ENCODE results near the gene RBM47. TPM values are rescaled to one million over a fixed set of nuclear protein-coding genes. Genes with fewer than 3 reads are reported as not detected.

RBM47 gene
- 1 to 10 TPM in 2 of 3 donors, under 1 TPM in 1; 0.87 to 1.9 (median 1.1) TPM for total RNA-seq

GRCh38 chr4:40629401-40630334 lies at the start of gene RBM47:
TSS of gene RBM47 (minus strand) at chr4:40629864. CDS start at chr4:40438893, 190,971 bp downstream.
- H3K4me3 Mint-ChIP-seq: peak within 1 kb of the TSS; percentile 80
- H3K27me3 Mint-ChIP-seq (ENCODE audit: low read depth): peaks cover 47% of the 10 kb centered on the region
- ATAC-seq (peak; percentile 82 to 88), DNase-seq (peak; percentile 11)
- no peaks in the 10 kb centered on the region for H3K36me3 Mint-ChIP-seq (ENCODE audit: insufficient read depth)
- peaks cover 17% of the 10 kb centered on the region for H3K4me1 Mint-ChIP-seq (ENCODE audit: low read depth)
- H3K9me3 Mint-ChIP-seq: no peaks in the 10 kb centered on the region

GRCh38 chr4:40678421-40678820 lies 48.8 kb upstream of the RBM47 start:
- H3K27me3 Mint-ChIP-seq (ENCODE audit: low read depth): no peaks in the 10 kb centered on the region
- H3K4me3 Mint-ChIP-seq: no peak overlapping the region
- ATAC-seq (no peak), DNase-seq (no peak)
- no peaks in the 10 kb centered on the region for H3K36me3 Mint-ChIP-seq (ENCODE audit: insufficient read depth)
- H3K4me1 Mint-ChIP-seq (ENCODE audit: low read depth): peaks cover 6% of the 10 kb centered on the region
- H3K9me3 Mint-ChIP-seq: no peaks in the 10 kb centered on the region

- no peak overlapping the region for H3K4me3 Mint-ChIP-seq
- no peaks in the 10 kb centered on the region for H3K27me3 Mint-ChIP-seq (ENCODE audit: low read depth)
- H3K4me1 Mint-ChIP-seq (ENCODE audit: low read depth): peaks cover 22% of the 10 kb centered on the region
- H3K36me3 Mint-ChIP-seq (ENCODE audit: insufficient read depth): no peaks in the 10 kb centered on the region
- DNase-seq (no peak), ATAC-seq (no peak)
- H3K9me3 Mint-ChIP-seq: no peaks in the 10 kb centered on the region
These were observed 45.5 kb upstream of the RBM47 start for GRCh38 chr4:40675166-40675565.

- Mint-ChIP-seq H3K4me3 (peak overlapping the region; percentile 19), H3K9me3 (no peaks in the 10 kb centered on the region), H3K27me3 (ENCODE audit: low read depth) (no peaks in the 10 kb centered on the region), H3K4me1 (ENCODE audit: low read depth) (peaks cover 34% of the 10 kb centered on the region), H3K36me3 (ENCODE audit: insufficient read depth) (no peaks in the 10 kb centered on the region)
- DNase-seq (no peak), ATAC-seq (peak; percentile 93)
These were observed 43.2 kb upstream of the RBM47 start for GRCh38 chr4:40672528-40673522.

- H3K9me3 Mint-ChIP-seq: no peaks in the 10 kb centered on the region
- H3K4me1 Mint-ChIP-seq (ENCODE audit: low read depth): peaks cover 34% of the 10 kb centered on the region
- H3K36me3 Mint-ChIP-seq (ENCODE audit: insufficient read depth): no peaks in the 10 kb centered on the region
- no peak for ATAC-seq
- no peak overlapping the region for H3K4me3 Mint-ChIP-seq
- DNase-seq: no peak
- no peaks in the 10 kb centered on the region for H3K27me3 Mint-ChIP-seq (ENCODE audit: low read depth)
These were observed 39.8 kb upstream of the RBM47 start for GRCh38 chr4:40669504-40669903.

- no peak for DNase-seq
- H3K36me3 Mint-ChIP-seq (ENCODE audit: insufficient read depth): no peaks in the 10 kb centered on the region
- no peak for ATAC-seq
- peaks cover 21% of the 10 kb centered on the region for H3K4me1 Mint-ChIP-seq (ENCODE audit: low read depth)
- no peaks in the 10 kb centered on the region for H3K27me3 Mint-ChIP-seq (ENCODE audit: low read depth)
- no peaks in the 10 kb centered on the region for H3K9me3 Mint-ChIP-seq
- no peak overlapping the region for H3K4me3 Mint-ChIP-seq
These were observed 36.2 kb upstream of the RBM47 start for GRCh38 chr4:40665842-40666241.

GRCh38 chr4:40662962-40663604 lies 33.4 kb upstream of the RBM47 start:
- DNase-seq: no peak
- Mint-ChIP-seq H3K9me3 (no peaks in the 10 kb centered on the region), H3K4me3 (no peak overlapping the region), H3K4me1 (ENCODE audit: low read depth) (peaks cover 10% of the 10 kb centered on the region), H3K36me3 (ENCODE audit: insufficient read depth) (no peaks in the 10 kb centered on the region), H3K27me3 (ENCODE audit: low read depth) (no peaks in the 10 kb centered on the region)
- peak; percentile 84 to 88 for ATAC-seq

- DNase-seq (no peak), ATAC-seq (no peak)
- H3K4me3 Mint-ChIP-seq: no peak overlapping the region
- no peaks in the 10 kb centered on the region for H3K9me3 Mint-ChIP-seq
- no peaks in the 10 kb centered on the region for H3K27me3 Mint-ChIP-seq (ENCODE audit: low read depth)
- no peaks in the 10 kb centered on the region for H3K36me3 Mint-ChIP-seq (ENCODE audit: insufficient read depth)
- peaks cover 9% of the 10 kb centered on the region for H3K4me1 Mint-ChIP-seq (ENCODE audit: low read depth)
These were observed 32.1 kb upstream of the RBM47 start for GRCh38 chr4:40661803-40662202.

- no peaks in the 10 kb centered on the region for H3K9me3 Mint-ChIP-seq
- no peak for DNase-seq
These were observed 26.7 kb upstream of the RBM47 start for GRCh38 chr4:40656201-40656863.

GRCh38 chr4:40651280-40651679 lies 21.6 kb upstream of the RBM47 start:
- DNase-seq: no peak
- Mint-ChIP-seq H3K4me1 (ENCODE audit: low read depth) (peaks cover 2% of the 10 kb centered on the region), H3K4me3 (no peak overlapping the region), H3K9me3 (no peaks in the 10 kb centered on the region), H3K27me3 (ENCODE audit: low read depth) (no peaks in the 10 kb centered on the region), H3K36me3 (ENCODE audit: insufficient read depth) (no peaks in the 10 kb centered on the region)
- no peak for ATAC-seq

More at GRCh38 chr4:40656201-40656863, 26.7 kb upstream of the RBM47 start:
- Mint-ChIP-seq H3K27me3 (ENCODE audit: low read depth) (no peaks in the 10 kb centered on the region), H3K4me1 (ENCODE audit: low read depth) (peaks cover 2% of the 10 kb centered on the region), H3K36me3 (ENCODE audit: insufficient read depth) (no peaks in the 10 kb centered on the region), H3K4me3 (no peak overlapping the region)
- ATAC-seq: peak in 1 of 2 donors; percentile 40

GRCh38 chr4:40649321-40649720 lies 19.7 kb upstream of the RBM47 start:
- no peaks in the 10 kb centered on the region for H3K27me3 Mint-ChIP-seq (ENCODE audit: low read depth)
- no peaks in the 10 kb centered on the region for H3K36me3 Mint-ChIP-seq (ENCODE audit: insufficient read depth)
- no peak for DNase-seq
- ATAC-seq: no peak
- H3K4me3 Mint-ChIP-seq: no peak overlapping the region
- no peaks in the 10 kb centered on the region for H3K9me3 Mint-ChIP-seq
- no peaks in the 10 kb centered on the region for H3K4me1 Mint-ChIP-seq (ENCODE audit: low read depth)

- Mint-ChIP-seq H3K9me3 (no peaks in the 10 kb centered on the region), H3K4me1 (ENCODE audit: low read depth) (no peaks in the 10 kb centered on the region), H3K36me3 (ENCODE audit: insufficient read depth) (no peaks in the 10 kb centered on the region), H3K4me3 (no peak overlapping the region), H3K27me3 (ENCODE audit: low read depth) (no peaks in the 10 kb centered on the region)
- DNase-seq (no peak), ATAC-seq (no peak)
These were observed 19.1 kb upstream of the RBM47 start for GRCh38 chr4:40648742-40649281.

- ATAC-seq (no peak), DNase-seq (no peak)
- Mint-ChIP-seq H3K27me3 (ENCODE audit: low read depth) (no peaks in the 10 kb centered on the region), H3K36me3 (ENCODE audit: insufficient read depth) (no peaks in the 10 kb centered on the region), H3K4me3 (no peak overlapping the region), H3K9me3 (no peaks in the 10 kb centered on the region), H3K4me1 (ENCODE audit: low read depth) (no peaks in the 10 kb centered on the region)
These were observed 18.5 kb upstream of the RBM47 start for GRCh38 chr4:40648131-40648530.
